Kidney (tissue), 14 donors: ENCODE measurements around the gene SSBP4. TPM values are rescaled to one million over a fixed set of nuclear protein-coding genes. Genes with fewer than 3 reads are reported as not detected.

Experiments
- DNase-seq, 5 donors: peaks; one replicate each; pipeline ENCODE4 v3.0.0-alpha.2; 2013 to 2020
- FAIRE-seq: peaks from 2 replicates; lab custom pipeline; 2012; peaks lifted over from hg19 to GRCh38; lab: Jason Lieb, UNC
- H3K27ac ChIP-seq, 2 donors: one replicate each; pipeline ENCODE4 v1.7.0; 2013; ENCODE audit warnings: low read depth in 2 of 2, low read length in 2 of 2, inconsistent platforms in 1 of 2
- H3K27me3 ChIP-seq: one replicate; pipeline ENCODE4 v1.7.1; 2013; ENCODE audit warnings: low read length, inconsistent platforms; ENCODE audit not compliant: control insufficient read depth, insufficient read depth
- H3K36me3 ChIP-seq, 3 donors: one replicate each; pipeline versions ENCODE4 v1.7.0 to v1.7.1; 2013; ENCODE audit warnings: low read length in 3 of 3, control low read depth in 1 of 3, inconsistent platforms in 1 of 3; ENCODE audit not compliant: insufficient read depth in 3 of 3, control insufficient read depth in 2 of 3
- H3K4me1 ChIP-seq, 3 donors: one replicate each; pipeline versions ENCODE4 v1.7.0 to v1.7.1; 2013; ENCODE audit warnings: low read length in 3 of 3, inconsistent platforms in 1 of 3, low read depth in 1 of 3; ENCODE audit not compliant: control insufficient read depth in 2 of 3, insufficient read depth in 2 of 3
- H3K4me3 ChIP-seq, 3 donors: one replicate each; pipeline versions ENCODE4 v1.7.0 to v1.8.1; 2013; ENCODE audit warnings: low read length in 3 of 3, control low read depth in 1 of 3, inconsistent platforms in 1 of 3
- H3K9ac ChIP-seq, 3 donors: one replicate each; pipeline versions ENCODE4 v1.7.0 to v1.7.1; 2013; ENCODE audit warnings: low read length in 3 of 3, control low read depth in 1 of 3, inconsistent platforms in 1 of 3
- H3K9me3 ChIP-seq, 3 donors: one replicate each; pipeline versions ENCODE4 v1.7.0 to v1.7.1; 2013; ENCODE audit warnings: low read length in 3 of 3, control low read depth in 1 of 3, inconsistent platforms in 1 of 3; ENCODE audit not compliant: control insufficient read depth in 2 of 3, insufficient read depth in 1 of 3
- intact Hi-C: fragments of 100-400 bp; cut with DNase I; formaldehyde crosslinking; loops from one replicate; pipeline ENCODE4 v1.11.1; 2022
- polyA plus RNA-seq: library from polyadenylated mRNA; stranded (reverse); fragments of 350-450 nt; fragmentation: Illumina TruSeq; extraction: RNeasy Lipid Tissue Mini Kit (QIAGEN cat#74804); gene quantifications from one replicate; pipeline ENCODE4 v1.2.3, GENCODE V29; 2014; ENCODE audit warnings: low read depth, low replicate concordance; ENCODE audit not compliant: insufficient read depth
- total RNA-seq: library from RNA; stranded (reverse); fragmentation: NEBNext Ultra II Directional; extraction: Animal tissue kit (Norgen Biotek cat#: 25700); gene quantifications from one replicate; pipeline ENCODE4 v1.2.1, GENCODE V29; 2021
- TF ChIP-seq, protein P1 (sequence below): IDR thresholded peaks from 3 replicates; pipeline ENCODE4 v1.5.1; 2012; ENCODE audit warnings: mild to moderate bottlenecking, moderate library complexity, borderline replicate concordance; ENCODE audit not compliant: insufficient read depth; ENCODE audit errors: extremely low read depth
- donor health status: control.
- donor health status: control.
- donor health status: control.
- donor health status: control.
- donor health status: control.
- donor health status: DM: yes; HTN: yes; CAD: no.
- donor health status: Normal renal cell carcinoma (clear cell type).

The SSBP4 gene
- total and polyA plus RNA-seq, 2 donors from 2014 or later = 64.9 to 74.9 TPM

DNA sequence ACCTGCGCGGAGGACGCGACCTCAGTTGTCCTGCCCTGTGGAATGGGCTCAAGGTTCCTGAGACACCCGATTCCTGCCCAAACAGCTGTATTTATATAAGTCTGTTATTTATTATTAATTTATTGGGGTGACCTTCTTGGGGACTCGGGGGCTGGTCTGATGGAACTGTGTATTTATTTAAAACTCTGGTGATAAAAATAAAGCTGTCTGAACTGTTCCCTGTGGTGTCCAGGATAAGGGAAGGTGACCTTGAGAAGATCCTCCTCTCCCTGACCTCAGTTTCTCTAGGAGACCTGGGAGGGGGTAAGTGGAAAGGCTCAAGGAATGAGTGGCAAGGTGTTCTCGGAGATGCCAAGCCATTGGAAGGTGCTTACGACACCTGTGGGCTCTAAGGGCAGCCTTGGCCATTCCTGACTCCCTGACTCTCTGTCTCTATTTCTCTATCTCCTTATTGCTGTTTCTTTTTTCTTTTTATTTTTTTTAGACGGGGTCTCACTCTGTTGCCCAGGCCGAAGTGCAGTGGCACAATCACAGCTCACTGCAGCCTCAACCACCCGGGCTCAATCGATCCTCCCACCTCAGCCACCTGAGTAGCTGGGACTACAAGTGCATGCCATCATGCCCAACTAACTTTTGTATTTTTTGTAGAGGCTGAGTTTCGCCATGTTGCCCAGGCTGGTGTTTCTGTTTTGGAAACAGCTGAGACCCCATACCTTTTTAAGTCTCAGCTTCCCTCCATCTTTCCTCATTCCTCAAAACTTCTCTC lies 30.1 kb upstream of the SSBP4 start:
- H3K36me3 ChIP-seq = peaks cover 0 to 3% (median 2%) of the 10 kb centered on the region in 3 donors
- peaks cover 0 to 16% (median 6%) of the 10 kb centered on the region in 3 donors for H3K4me1 ChIP-seq
- no peak for DNase-seq
- H3K4me3 ChIP-seq = peak overlapping the region; percentile 20 to 83 (median 37)
- no peaks in the 10 kb centered on the region for H3K9me3 ChIP-seq
- no peaks in the 10 kb centered on the region for H3K27me3 ChIP-seq
- TF ChIP-seq, protein P1, sequence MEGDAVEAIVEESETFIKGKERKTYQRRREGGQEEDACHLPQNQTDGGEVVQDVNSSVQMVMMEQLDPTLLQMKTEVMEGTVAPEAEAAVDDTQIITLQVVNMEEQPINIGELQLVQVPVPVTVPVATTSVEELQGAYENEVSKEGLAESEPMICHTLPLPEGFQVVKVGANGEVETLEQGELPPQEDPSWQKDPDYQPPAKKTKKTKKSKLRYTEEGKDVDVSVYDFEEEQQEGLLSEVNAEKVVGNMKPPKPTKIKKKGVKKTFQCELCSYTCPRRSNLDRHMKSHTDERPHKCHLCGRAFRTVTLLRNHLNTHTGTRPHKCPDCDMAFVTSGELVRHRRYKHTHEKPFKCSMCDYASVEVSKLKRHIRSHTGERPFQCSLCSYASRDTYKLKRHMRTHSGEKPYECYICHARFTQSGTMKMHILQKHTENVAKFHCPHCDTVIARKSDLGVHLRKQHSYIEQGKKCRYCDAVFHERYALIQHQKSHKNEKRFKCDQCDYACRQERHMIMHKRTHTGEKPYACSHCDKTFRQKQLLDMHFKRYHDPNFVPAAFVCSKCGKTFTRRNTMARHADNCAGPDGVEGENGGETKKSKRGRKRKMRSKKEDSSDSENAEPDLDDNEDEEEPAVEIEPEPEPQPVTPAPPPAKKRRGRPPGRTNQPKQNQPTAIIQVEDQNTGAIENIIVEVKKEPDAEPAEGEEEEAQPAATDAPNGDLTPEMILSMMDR = no peak
- intact Hi-C loops = no loop called here
- H3K9ac ChIP-seq = peak overlapping the region in 2 of 3 donors; percentile 63 to 67
- peak overlapping the region; percentile 95 to 98 for H3K27ac ChIP-seq
- FAIRE-seq = no peak

DNA sequence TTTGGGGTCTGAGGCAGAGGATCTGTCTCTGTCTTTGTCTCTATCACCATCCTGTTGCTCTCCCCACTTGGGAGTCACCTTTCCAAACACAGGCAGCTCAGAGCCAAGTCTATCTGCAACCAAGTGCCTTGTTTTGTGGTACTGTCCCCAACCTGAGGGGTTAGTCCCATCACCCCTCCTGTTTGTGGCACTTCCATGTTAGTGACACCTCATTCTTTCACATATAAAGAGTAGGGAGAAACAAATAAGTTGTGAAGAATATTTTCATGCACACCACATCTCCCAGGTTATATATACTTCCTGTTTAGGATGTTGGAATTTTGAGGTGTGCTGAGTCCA lies 29.5 kb upstream of the SSBP4 start:
- H3K4me1 ChIP-seq = peaks cover 0 to 13% (median 6%) of the 10 kb centered on the region in 3 donors
- DNase-seq (no peak), FAIRE-seq (no peak)
- H3K27ac ChIP-seq = peak overlapping the region; percentile 29 to 51
- TF ChIP-seq, protein P1 = no peak
- H3K9ac ChIP-seq = no peak overlapping the region
- H3K9me3 ChIP-seq = no peaks in the 10 kb centered on the region
- H3K27me3 ChIP-seq = no peaks in the 10 kb centered on the region
- intact Hi-C loops = no loop called here
- peaks cover 0 to 3% (median 2%) of the 10 kb centered on the region in 3 donors for H3K36me3 ChIP-seq
- H3K4me3 ChIP-seq = no peak overlapping the region

DNA sequence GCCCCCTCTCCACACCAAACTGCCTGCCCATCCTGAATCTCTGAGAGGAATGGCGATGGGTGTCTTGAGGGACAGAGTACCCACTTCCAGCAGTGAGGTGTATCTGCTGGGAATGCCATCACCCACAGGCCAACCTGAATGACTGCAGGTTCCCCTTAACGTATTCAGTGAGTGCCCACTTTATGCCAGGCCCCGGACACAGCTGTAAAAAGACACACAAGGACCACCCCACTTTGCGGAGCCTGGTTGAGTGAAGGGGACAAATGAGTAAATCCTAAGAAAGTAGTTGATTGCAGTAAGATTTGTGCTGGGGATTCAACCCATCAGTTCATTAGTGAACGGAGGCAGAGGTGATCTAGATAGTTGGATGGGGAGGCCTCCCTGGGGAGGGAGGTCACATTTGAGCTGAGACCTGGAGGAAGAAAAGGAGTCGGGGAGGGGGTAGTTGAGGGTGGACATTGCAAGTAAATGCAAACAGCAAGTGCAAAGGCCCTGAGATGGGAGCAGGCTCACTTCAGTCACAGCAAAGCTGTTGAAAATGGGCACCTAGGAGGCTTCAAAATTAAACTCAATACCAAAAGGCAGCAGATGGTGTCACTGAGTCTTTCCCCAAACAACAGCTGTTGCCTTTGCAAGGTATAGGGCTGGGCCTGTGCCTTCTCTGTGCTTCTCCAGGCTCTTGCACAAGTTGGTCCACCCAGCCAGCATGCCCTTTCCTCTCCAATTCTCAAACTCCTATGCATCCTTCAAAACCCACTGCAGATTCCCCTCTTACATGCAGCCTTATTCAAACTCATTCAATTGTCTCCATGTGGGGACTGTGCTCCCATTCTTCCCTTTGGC lies 28.9 kb upstream of the SSBP4 start:
- Histone ChIP-seq H3K36me3 (peaks cover 0 to 3% (median 2%) of the 10 kb centered on the region in 3 donors), H3K4me3 (no peak overlapping the region), H3K27me3 (no peaks in the 10 kb centered on the region), H3K4me1 (peaks cover 0 to 7% (median 6%) of the 10 kb centered on the region in 3 donors), H3K27ac (no peak overlapping the region), H3K9ac (no peak overlapping the region), H3K9me3 (no peaks in the 10 kb centered on the region)
- TF ChIP-seq, protein P1 = no peak
- DNase-seq = no peak
- intact Hi-C loops = no loop called here
- no peak for FAIRE-seq
